ENCODE results near the gene VSTM2L.

The VSTM2L gene

DNA sequence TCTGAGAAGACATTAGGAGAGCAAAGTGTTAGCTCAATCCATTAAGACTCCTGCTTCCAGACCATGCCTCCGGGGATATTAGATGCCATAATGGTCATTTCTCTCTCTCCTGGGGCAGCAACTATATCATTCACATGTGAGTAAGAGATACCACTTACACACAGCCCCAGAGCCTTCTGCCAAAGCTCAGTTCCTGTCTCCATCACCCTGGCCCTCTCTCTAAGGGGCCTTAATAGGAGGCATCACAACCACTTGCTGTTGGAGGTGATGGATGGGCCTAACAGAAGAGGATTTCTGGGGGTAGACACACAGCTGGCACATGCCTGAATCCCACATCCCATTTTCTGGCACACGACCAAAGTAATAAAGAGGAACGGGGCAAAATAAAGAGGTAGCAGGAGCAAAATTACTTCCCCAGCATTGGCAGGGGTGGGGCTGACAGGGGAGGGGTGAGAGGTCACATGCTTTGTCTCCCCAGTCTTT, 34.0 kb upstream of the VSTM2L start:
- Histone ChIP-seq H3K9me2 (ENCODE audit: low read depth, low read length) (no peaks in the 10 kb centered on the region), H3K9me3 (ENCODE audit: low read length) (no peaks in the 10 kb centered on the region), H3K9ac (ENCODE audit: low read length) (no peak overlapping the region), H3K27ac (ENCODE audit: low read depth, low read length, poor library complexity, severe bottlenecking) (no peak overlapping the region), H3K4me3 (ENCODE audit: low read depth, low read length, poor library complexity, severe bottlenecking) (no peak overlapping the region), H3K27me3 (ENCODE audit: insufficient read depth, low read length) (no peaks in the 10 kb centered on the region), H4K20me1 (ENCODE audit: insufficient read depth, low read length) (no peaks in the 10 kb centered on the region), H3K4me2 (ENCODE audit: low read length) (no peak overlapping the region), H2AFZ (ENCODE audit: low read length) (no peak overlapping the region), H3K79me2 (ENCODE audit: insufficient read depth, low read length) (no peaks in the 10 kb centered on the region), H3K36me3 (ENCODE audit: insufficient read depth, low read length) (peaks cover 22% of the 10 kb centered on the region; the same call in 1 of the 2 replicates), H3K4me1 (ENCODE audit: insufficient read depth, low read length, severe bottlenecking) (peaks cover 9% of the 10 kb centered on the region), H3F3A (ENCODE audit: insufficient read depth, low read length) (no peaks in the 10 kb centered on the region)
- TF ChIP-seq EZH2 (IDR thresholded peaks at IDR 0.05; ENCODE audit: borderline replicate concordance, low read length): no peak
- TF ChIP-seq, protein P1, sequence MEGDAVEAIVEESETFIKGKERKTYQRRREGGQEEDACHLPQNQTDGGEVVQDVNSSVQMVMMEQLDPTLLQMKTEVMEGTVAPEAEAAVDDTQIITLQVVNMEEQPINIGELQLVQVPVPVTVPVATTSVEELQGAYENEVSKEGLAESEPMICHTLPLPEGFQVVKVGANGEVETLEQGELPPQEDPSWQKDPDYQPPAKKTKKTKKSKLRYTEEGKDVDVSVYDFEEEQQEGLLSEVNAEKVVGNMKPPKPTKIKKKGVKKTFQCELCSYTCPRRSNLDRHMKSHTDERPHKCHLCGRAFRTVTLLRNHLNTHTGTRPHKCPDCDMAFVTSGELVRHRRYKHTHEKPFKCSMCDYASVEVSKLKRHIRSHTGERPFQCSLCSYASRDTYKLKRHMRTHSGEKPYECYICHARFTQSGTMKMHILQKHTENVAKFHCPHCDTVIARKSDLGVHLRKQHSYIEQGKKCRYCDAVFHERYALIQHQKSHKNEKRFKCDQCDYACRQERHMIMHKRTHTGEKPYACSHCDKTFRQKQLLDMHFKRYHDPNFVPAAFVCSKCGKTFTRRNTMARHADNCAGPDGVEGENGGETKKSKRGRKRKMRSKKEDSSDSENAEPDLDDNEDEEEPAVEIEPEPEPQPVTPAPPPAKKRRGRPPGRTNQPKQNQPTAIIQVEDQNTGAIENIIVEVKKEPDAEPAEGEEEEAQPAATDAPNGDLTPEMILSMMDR (IDR thresholded peaks at IDR 0.05; ENCODE audit: low read length): no peak

DNA sequence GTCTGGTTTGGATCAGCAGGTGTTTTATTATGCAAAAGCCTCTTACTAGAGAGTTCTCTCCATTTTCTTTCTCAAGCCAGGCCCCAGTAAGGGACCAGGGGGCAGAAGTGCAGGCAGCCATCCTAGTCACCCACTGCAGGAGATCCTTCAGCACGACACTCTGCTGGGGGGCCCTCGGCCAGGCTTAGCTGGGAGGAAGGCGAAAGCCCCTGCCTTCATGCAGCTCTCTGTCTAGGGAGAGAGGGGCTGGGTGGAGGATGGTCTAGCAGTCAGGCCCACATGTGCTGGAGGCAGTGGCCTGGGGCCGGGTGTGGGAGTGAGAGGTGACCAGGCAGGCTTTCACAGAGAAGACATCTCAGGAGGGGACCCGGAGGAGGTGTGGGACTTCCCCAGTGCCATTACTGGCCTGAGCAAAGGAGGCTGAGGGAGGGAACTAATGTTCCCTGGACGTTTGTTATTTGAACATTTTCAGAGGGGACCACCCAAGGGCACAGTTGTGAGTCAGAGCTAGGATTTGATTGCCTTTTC, 33.5 kb upstream of the VSTM2L start:
- Histone ChIP-seq H3K9ac (ENCODE audit: low read length) (no peak overlapping the region), H3K27ac (ENCODE audit: low read depth, low read length, poor library complexity, severe bottlenecking) (no peak overlapping the region), H4K20me1 (ENCODE audit: insufficient read depth, low read length) (no peaks in the 10 kb centered on the region), H3K9me2 (ENCODE audit: low read depth, low read length) (no peaks in the 10 kb centered on the region), H2AFZ (ENCODE audit: low read length) (no peak overlapping the region), H3K36me3 (ENCODE audit: insufficient read depth, low read length) (peaks cover 26% of the 10 kb centered on the region; the same call in 1 of the 2 replicates), H3K9me3 (ENCODE audit: low read length) (no peaks in the 10 kb centered on the region), H3K79me2 (ENCODE audit: insufficient read depth, low read length) (no peaks in the 10 kb centered on the region), H3F3A (ENCODE audit: insufficient read depth, low read length) (no peaks in the 10 kb centered on the region), H3K4me2 (ENCODE audit: low read length) (no peak overlapping the region), H3K27me3 (ENCODE audit: insufficient read depth, low read length) (no peaks in the 10 kb centered on the region), H3K4me1 (ENCODE audit: insufficient read depth, low read length, severe bottlenecking) (peaks cover 9% of the 10 kb centered on the region), H3K4me3 (ENCODE audit: low read depth, low read length, poor library complexity, severe bottlenecking) (no peak overlapping the region)
- TF ChIP-seq, protein P1 (IDR thresholded peaks at IDR 0.05; ENCODE audit: low read length): no peak
- no peak for TF ChIP-seq EZH2 (IDR thresholded peaks at IDR 0.05; ENCODE audit: borderline replicate concordance, low read length)

DNA sequence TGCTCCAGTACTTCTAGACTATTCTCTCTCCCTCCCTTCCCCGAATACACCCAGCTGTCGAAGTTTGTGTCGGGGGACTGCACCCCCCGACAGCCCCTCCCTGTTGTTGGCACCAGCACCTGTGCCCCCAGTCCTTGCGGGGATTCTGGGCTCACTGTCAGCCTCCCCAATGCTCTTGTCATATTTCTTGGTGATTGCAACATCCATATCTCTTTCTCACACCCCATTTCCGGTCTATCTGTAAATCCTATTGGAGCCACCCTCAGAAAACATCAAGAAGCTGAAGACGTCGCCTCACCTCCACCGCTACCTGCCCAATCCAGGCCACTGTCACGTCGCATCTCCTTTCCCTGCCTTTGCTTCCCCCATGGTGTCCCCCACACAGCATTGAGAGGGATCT, 32.6 kb upstream of the VSTM2L start:
- Histone ChIP-seq H3K4me3 (ENCODE audit: low read depth, low read length, poor library complexity, severe bottlenecking) (no peak overlapping the region), H2AFZ (ENCODE audit: low read length) (no peak overlapping the region), H3K9ac (ENCODE audit: low read length) (no peak overlapping the region), H3K27me3 (ENCODE audit: insufficient read depth, low read length) (no peaks in the 10 kb centered on the region), H3K4me1 (ENCODE audit: insufficient read depth, low read length, severe bottlenecking) (peaks cover 9% of the 10 kb centered on the region), H3K9me2 (ENCODE audit: low read depth, low read length) (no peaks in the 10 kb centered on the region), H3K4me2 (ENCODE audit: low read length) (no peak overlapping the region), H4K20me1 (ENCODE audit: insufficient read depth, low read length) (no peaks in the 10 kb centered on the region), H3K27ac (ENCODE audit: low read depth, low read length, poor library complexity, severe bottlenecking) (no peak overlapping the region), H3K36me3 (ENCODE audit: insufficient read depth, low read length) (peaks cover 26% of the 10 kb centered on the region; the same call in 1 of the 2 replicates), H3K9me3 (ENCODE audit: low read length) (no peaks in the 10 kb centered on the region), H3F3A (ENCODE audit: insufficient read depth, low read length) (no peaks in the 10 kb centered on the region), H3K79me2 (ENCODE audit: insufficient read depth, low read length) (no peaks in the 10 kb centered on the region)
- no peak for TF ChIP-seq EZH2 (IDR thresholded peaks at IDR 0.05; ENCODE audit: borderline replicate concordance, low read length)
- TF ChIP-seq, protein P1 (IDR thresholded peaks at IDR 0.05; ENCODE audit: low read length): no peak

Data from OCI-LY1 (cell line).